HCT116 (cell line): Measurements from ENCODE around the gene SLC22A23. TPM values are rescaled to one million over a fixed set of nuclear protein-coding genes. Genes with fewer than 3 reads are reported as not detected.

Experiments used
- ATAC-seq: fragments of 200-7000 bp; cut with Tn5 transposase; 2 replicates; pipeline ENCODE4 v1.9.1; 2020; ENCODE audit warnings: mild to moderate bottlenecking, moderate library complexity
- BruUV-seq: library from RNA; stranded (reverse); fragments of 400-500 nt; replicated peaks from 2 replicates; lab custom pipeline; 2021; lab: Mats Ljungman, UMichigan
- CTCF ChIA-PET: fragments of 300-600 bp; sonication (Branson Sonifier 250); formaldehyde crosslinking; loops from one replicate; lab custom pipeline; 2021; ENCODE audit warnings: antibody characterized with exemption; lab: Charles Lee
- POLR2A ChIA-PET: fragments of 300-600, 350-600 bp; sonication (Branson Sonifier 250); formaldehyde crosslinking; loops from one replicate; lab custom pipeline; 2021; ENCODE audit warnings: antibody characterized with exemption; lab: Charles Lee
- RAD21 ChIA-PET, 2 experiments: fragments of 300-600 bp; sonication (Branson Sonifier 250); formaldehyde crosslinking; loops; one replicate each; lab custom pipeline; 2023; ENCODE audit warnings: low total read pairs in 2 of 2; ENCODE audit not compliant: uncharacterized antibody in 2 of 2, unreplicated experiment in 2 of 2, low non-redundant PET in 1 of 2; lab: Charles Lee
- DNase-seq: peaks from one replicate; pipeline ENCODE4 v3.0.0-alpha.2; 2010; ENCODE audit warnings: low read depth, low spot score
- H2AFZ ChIP-seq: fragments of 200-600 bp; shearing (Covaris generic), sonication (generic); 2 replicates; pipeline ENCODE4 v1.6.1; 2017; ENCODE audit warnings: low read depth, mixed run types, mixed read lengths, antibody characterized with exemption, low read length; ENCODE audit not compliant: poor library complexity, severe bottlenecking
- H3K27ac ChIP-seq: 2 replicates; pipeline ENCODE4 v1.5.1; 2012; ENCODE audit warnings: low read depth, low read length
- H3K27me3 ChIP-seq: fragments of 200-600 bp; sonication (generic); 2 replicates; pipeline ENCODE4 v1.6.1; 2016; ENCODE audit warnings: mixed run types, low read length, mixed read lengths; ENCODE audit not compliant: insufficient read depth
- H3K36me3 ChIP-seq, 2 experiments: fragments of 200-500 bp in 1 of 2; fragments of 200-600 bp in 1 of 2; sonication (Bioruptor generic) in 1 of 2; sonication (generic) in 1 of 2; 2 replicates each; pipeline versions ENCODE4 v1.5.1 to v1.6.1; 2014 to 2016; ENCODE audit warnings: low read length in 2 of 2, inconsistent platforms in 1 of 2, mixed read lengths in 1 of 2, mixed run types in 1 of 2; ENCODE audit not compliant: insufficient read depth in 2 of 2, control insufficient read depth in 1 of 2
- H3K4me1 ChIP-seq, 2 experiments: fragments of 200-600 bp in 1 of 2; sonication (generic) in 1 of 2; 2 replicates each; pipeline versions ENCODE4 v1.5.1 to v1.6.1; 2012 to 2017; ENCODE audit warnings: low read length in 2 of 2, inconsistent platforms in 1 of 2, mild to moderate bottlenecking in 1 of 2, mixed read lengths in 1 of 2, mixed run types in 1 of 2, moderate library complexity in 1 of 2; ENCODE audit not compliant: insufficient read depth in 2 of 2, control insufficient read depth in 1 of 2
- H3K4me2 ChIP-seq: fragments of 200-600 bp; sonication (generic); 2 replicates; pipeline ENCODE4 v1.6.1; 2017; ENCODE audit warnings: mixed run types, low read length, mixed read lengths
- H3K4me3 ChIP-seq, 2 experiments: fragments of 200-600 bp in 1 of 2; sonication (generic) in 1 of 2; replicated peaks in 1 of 2; 2 replicates each; pipeline ENCODE4 v1.5.1; 2011 to 2016; ENCODE audit warnings: low read length in 2 of 2, control low read depth in 1 of 2, low read depth in 1 of 2, mild to moderate bottlenecking in 1 of 2, mixed read lengths in 1 of 2, mixed run types in 1 of 2
- H3K79me2 ChIP-seq: fragments of 200-600 bp; sonication (generic); 2 replicates; pipeline ENCODE4 v1.6.1; 2017; ENCODE audit warnings: mild to moderate bottlenecking, mixed run types, low read length, moderate library complexity, mixed read lengths; ENCODE audit not compliant: insufficient read depth
- H3K9ac ChIP-seq: fragments of 200-600 bp; sonication (generic); 2 replicates; pipeline ENCODE4 v1.6.1; 2016; ENCODE audit warnings: low read length, mixed read lengths
- H3K9me2 ChIP-seq: fragments of 200-600 bp; sonication (generic), shearing (Covaris generic); 2 replicates; pipeline ENCODE4 v1.6.1; 2017; ENCODE audit warnings: mixed run types, mild to moderate bottlenecking, moderate library complexity; ENCODE audit not compliant: insufficient read depth
- H3K9me3 ChIP-seq, 2 experiments: fragments of 200-500 bp in 1 of 2; fragments of 200-600 bp in 1 of 2; sonication (Bioruptor generic) in 1 of 2; sonication (generic) in 1 of 2; 2 replicates each; pipeline ENCODE4 v1.6.1; 2014 to 2017; ENCODE audit warnings: low read length in 2 of 2, mixed read lengths in 2 of 2, inconsistent platforms in 1 of 2, low read depth in 1 of 2, mild to moderate bottlenecking in 1 of 2, mixed run types in 1 of 2, moderate library complexity in 1 of 2; ENCODE audit not compliant: control insufficient read depth in 1 of 2, insufficient read depth in 1 of 2
- H4K20me1 ChIP-seq: fragments of 200-600 bp; sonication (generic), shearing (Covaris generic); 2 replicates; pipeline ENCODE4 v1.6.1; 2017; ENCODE audit warnings: mixed run types, mild to moderate bottlenecking, moderate library complexity; ENCODE audit not compliant: insufficient read depth
- CTCF ChIP-seq, 3 experiments: fragments of 200-600 bp in 1 of 3; sonication (generic) in 1 of 3; IDR thresholded peaks in 2 of 3; conservative IDR thresholded peaks in 1 of 3; 2 replicates each; pipeline ENCODE4 v1.5.1; 2012 to 2017; ENCODE audit warnings: low read depth in 2 of 3, low read length in 2 of 3, antibody characterized with exemption in 1 of 3, borderline replicate concordance in 1 of 3, control low read depth in 1 of 3, mild to moderate bottlenecking in 1 of 3, mixed read lengths in 1 of 3, mixed run types in 1 of 3, moderate library complexity in 1 of 3; ENCODE audit not compliant: insufficient read depth in 1 of 3
- RAD21 ChIP-seq: IDR thresholded peaks from 2 replicates; pipeline ENCODE4 v1.6.1; 2012; ENCODE audit warnings: low read depth, mild to moderate bottlenecking
- SP1 ChIP-seq: IDR thresholded peaks from 2 replicates; pipeline ENCODE4 v1.6.1; 2012; ENCODE audit warnings: low read depth
- SRF ChIP-seq: IDR thresholded peaks from 2 replicates; pipeline ENCODE4 v1.6.1; 2012; ENCODE audit warnings: low read depth
- intact Hi-C: fragments of 100-400 bp; cut with micrococcal nuclease; formaldehyde crosslinking; loops from 2 replicates; pipeline ENCODE4 v1.10.0; 2022
- total RNA-seq: library from RNA; stranded (reverse); gene quantifications from one replicate; pipeline ENCODE4 v1.2.1, GENCODE V29; 2021; ENCODE audit not compliant: unreplicated experiment
- TF ChIP-seq, protein P1 (sequence below): IDR thresholded peaks from 2 replicates; pipeline ENCODE4 v1.6.1; 2011; ENCODE audit warnings: mild to moderate bottlenecking, low read length, moderate library complexity; ENCODE audit not compliant: insufficient replicate concordance; ENCODE audit errors: extremely low read depth

The SLC22A23 gene
- total RNA-seq, 1 experiment from 2014 or later = 11.5 TPM

DNA sequence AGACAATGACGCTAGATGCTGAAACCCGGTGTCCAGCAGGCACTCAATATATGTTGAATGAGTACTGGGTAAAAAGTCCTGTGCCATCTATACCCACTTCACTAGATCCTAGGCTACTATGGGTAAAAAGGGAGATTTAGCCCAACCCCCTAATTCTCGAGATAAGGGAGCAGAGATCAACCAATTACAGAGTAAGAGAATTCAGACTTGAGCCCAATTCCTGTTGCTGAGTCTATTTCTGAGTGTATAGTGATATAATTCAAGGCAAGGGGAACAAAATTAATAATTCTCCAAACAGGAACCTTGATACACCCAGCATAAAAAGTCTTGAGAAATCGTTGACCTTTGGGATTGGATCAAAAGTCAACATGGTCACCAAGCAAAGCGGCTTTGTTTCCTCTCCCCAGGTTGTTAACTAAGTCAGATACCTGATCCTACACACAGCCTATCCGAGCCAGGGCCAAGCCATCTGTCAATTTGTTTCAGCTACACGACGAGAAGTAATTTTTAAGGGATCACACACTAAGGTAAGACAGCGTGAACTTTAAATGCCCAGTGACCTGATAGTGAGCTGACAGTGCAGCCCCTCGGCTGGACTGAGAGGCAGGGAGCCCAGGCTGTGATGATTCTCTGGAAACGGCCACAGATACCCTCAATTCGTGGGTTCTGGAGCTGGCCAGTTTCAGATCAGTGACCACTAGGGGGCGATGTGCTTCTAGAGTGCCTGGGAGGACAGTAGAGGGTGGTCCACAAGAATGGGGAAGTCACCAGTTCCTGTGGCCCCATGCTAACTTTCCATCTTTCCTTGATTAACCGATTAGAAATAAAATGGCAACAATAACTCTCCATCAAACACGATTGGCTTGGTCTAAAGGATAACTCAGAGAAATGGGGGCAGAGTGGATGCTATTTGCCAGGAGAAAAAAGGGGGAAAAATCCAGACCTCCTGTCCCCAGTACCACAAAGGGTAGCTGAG lies 46.2 kb downstream of the SLC22A23 start:
- H3K27ac ChIP-seq = no peak overlapping the region
- RAD21 ChIA-PET = interaction anchor here in 1 of 2 experiments (1.2 kb wide), 1 partner anchor 321 kb away, joined by 3 read pairs; no protein-coding TSS in a partner anchor
- ATAC-seq (peak; percentile 87), DNase-seq (peak; percentile 51)
- no peak overlapping the region for H3K4me2 ChIP-seq
- CTCF ChIA-PET = interaction anchor here (0.6 to 2.0 kb wide), 7 partner anchors 10 to 321 kb away, joined by 3 to 10 read pairs (median 6); no protein-coding TSS in a partner anchor
- H3K9me2 ChIP-seq = no peaks in the 10 kb centered on the region
- H3K4me3 ChIP-seq = no peak overlapping the region
- H3K9me3 ChIP-seq = no peaks in the 10 kb centered on the region
- H3K79me2 ChIP-seq = no peaks in the 10 kb centered on the region
- no peak overlapping the region for H2AFZ ChIP-seq
- no peaks in the 10 kb centered on the region for H3K27me3 ChIP-seq
- H3K9ac ChIP-seq = no peak overlapping the region
- no peak for TF ChIP-seq SRF
- TF ChIP-seq, protein P1, sequence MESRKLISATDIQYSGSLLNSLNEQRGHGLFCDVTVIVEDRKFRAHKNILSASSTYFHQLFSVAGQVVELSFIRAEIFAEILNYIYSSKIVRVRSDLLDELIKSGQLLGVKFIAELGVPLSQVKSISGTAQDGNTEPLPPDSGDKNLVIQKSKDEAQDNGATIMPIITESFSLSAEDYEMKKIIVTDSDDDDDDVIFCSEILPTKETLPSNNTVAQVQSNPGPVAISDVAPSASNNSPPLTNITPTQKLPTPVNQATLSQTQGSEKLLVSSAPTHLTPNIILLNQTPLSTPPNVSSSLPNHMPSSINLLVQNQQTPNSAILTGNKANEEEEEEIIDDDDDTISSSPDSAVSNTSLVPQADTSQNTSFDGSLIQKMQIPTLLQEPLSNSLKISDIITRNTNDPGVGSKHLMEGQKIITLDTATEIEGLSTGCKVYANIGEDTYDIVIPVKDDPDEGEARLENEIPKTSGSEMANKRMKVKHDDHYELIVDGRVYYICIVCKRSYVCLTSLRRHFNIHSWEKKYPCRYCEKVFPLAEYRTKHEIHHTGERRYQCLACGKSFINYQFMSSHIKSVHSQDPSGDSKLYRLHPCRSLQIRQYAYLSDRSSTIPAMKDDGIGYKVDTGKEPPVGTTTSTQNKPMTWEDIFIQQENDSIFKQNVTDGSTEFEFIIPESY = no peak
- peak; percentile 49 to 95 (median 87); a peak in 5 of 6 replicates for TF ChIP-seq CTCF (IDR thresholded peaks at IDR 0.05 in 2 of 3, conservative IDR thresholded peaks at IDR 0.05 in 1 of 3; ENCODE audit: borderline replicate concordance in 1 of 3, insufficient read depth in 1 of 3, low read depth in 2 of 3, low read length in 2 of 3)
- no peak for TF ChIP-seq SP1
- peak; percentile 76 for TF ChIP-seq RAD21
- POLR2A ChIA-PET = no interaction called here
- H3K36me3 ChIP-seq = no peaks in the 10 kb centered on the region
- intact Hi-C loops = loop anchor here (2.0 kb wide), 1 partner anchor 322 kb away; no protein-coding TSS in a partner anchor
- H4K20me1 ChIP-seq = no peaks in the 10 kb centered on the region
- BruUV-seq = no TSS peak
- H3K4me1 ChIP-seq = no peaks in the 10 kb centered on the region; a peak in 1 of 4 replicates
